HepG2 (cell line): ENCODE data around the gene NBEAL2. TPM values are rescaled to one million over a fixed set of nuclear protein-coding genes. Genes with fewer than 3 reads are reported as not detected.
A peak's percentile ranks its signal among the peaks of the same experiment; 100 is the strongest.

Source experiments
- AGO1 ChIP-seq: fragments of 200-400 bp; formaldehyde crosslinking; IDR thresholded peaks from 2 replicates; pipeline ENCODE4 v1.6.1; 2017; ENCODE audit warnings: mild to moderate bottlenecking, low read depth, low read length, moderate library complexity; ENCODE audit not compliant: poor library complexity, severe bottlenecking
- CREM ChIP-seq, 2 experiments: sonication (generic) in 1 of 2; formaldehyde crosslinking in 1 of 2; IDR thresholded peaks; 2 replicates each; pipeline versions ENCODE4 v1.4.0 to v1.6.1; 2016 to 2020; ENCODE audit warnings: antibody characterized with exemption in 1 of 2, mild to moderate bottlenecking in 1 of 2, missing genetic modification reagents in 1 of 2
- DBP ChIP-seq: sonication (generic); formaldehyde crosslinking; IDR thresholded peaks from 2 replicates; pipeline ENCODE4 v1.4.0; 2020; ENCODE audit warnings: missing genetic modification reagents; ENCODE audit errors: not compliant biosample characterization
- FOXO4 ChIP-seq: sonication (generic); formaldehyde crosslinking; conservative IDR thresholded peaks from 2 replicates; pipeline ENCODE4 v1.8.1; 2023; ENCODE audit warnings: missing genetic modification reagents
- FOXP4 ChIP-seq: sonication (generic); formaldehyde crosslinking; IDR thresholded peaks from 2 replicates; pipeline ENCODE4 v1.4.0; 2020; ENCODE audit warnings: missing genetic modification reagents
- HNRNPLL ChIP-seq: fragments of 200-400 bp; formaldehyde crosslinking; IDR thresholded peaks from 2 replicates; pipeline ENCODE4 v1.6.1; 2017; ENCODE audit warnings: mild to moderate bottlenecking, low read depth, low read length; ENCODE audit not compliant: poor library complexity, severe bottlenecking
- KDM2A ChIP-seq: sonication (generic); formaldehyde crosslinking; IDR thresholded peaks from 2 replicates; pipeline ENCODE4 v1.4.0; 2020; ENCODE audit warnings: low read depth, missing genetic modification reagents, borderline replicate concordance
- MED8 ChIP-seq: sonication (generic); formaldehyde crosslinking; IDR thresholded peaks from 2 replicates; pipeline ENCODE4 v1.8.1; 2023; ENCODE audit warnings: mild to moderate bottlenecking, missing genetic modification reagents; ENCODE audit not compliant: insufficient replicate concordance
- NCOR1 ChIP-seq: fragments of 200-600 bp; sonication (generic); IDR thresholded peaks from 2 replicates; pipeline ENCODE4 v1.7.0; 2017; ENCODE audit warnings: antibody characterized with exemption, low read length, borderline replicate concordance
- NFKB2 ChIP-seq: sonication (generic); formaldehyde crosslinking; IDR thresholded peaks from 2 replicates; pipeline ENCODE4 v1.4.0; 2020; ENCODE audit warnings: missing genetic modification reagents, borderline replicate concordance
- POGZ ChIP-seq: sonication (generic); formaldehyde crosslinking; IDR thresholded peaks from 2 replicates; pipeline ENCODE4 v1.4.0; 2020; ENCODE audit warnings: mild to moderate bottlenecking, missing genetic modification reagents
- TAF15 ChIP-seq: fragments of 200-400 bp; formaldehyde crosslinking; IDR thresholded peaks from one replicate; pipeline ENCODE4 v1.6.1; 2018; ENCODE audit warnings: mild to moderate bottlenecking, low read depth, low read length; ENCODE audit not compliant: poor library complexity, severe bottlenecking
- THAP8 ChIP-seq: sonication (generic); formaldehyde crosslinking; IDR thresholded peaks from 2 replicates; pipeline ENCODE4 v1.5.1; 2020; ENCODE audit warnings: missing genetic modification reagents, mild to moderate bottlenecking, borderline replicate concordance
- ZBTB7B ChIP-seq: sonication (generic); formaldehyde crosslinking; IDR thresholded peaks from 2 replicates; pipeline ENCODE4 v1.4.0; 2020; ENCODE audit warnings: missing genetic modification reagents
- ZNF253 ChIP-seq: sonication (generic); formaldehyde crosslinking; IDR thresholded peaks from 2 replicates; pipeline ENCODE4 v1.8.0; 2022; ENCODE audit warnings: mild to moderate bottlenecking, missing genetic modification reagents, borderline replicate concordance
- ZNF501 ChIP-seq: sonication (generic); formaldehyde crosslinking; IDR thresholded peaks from 2 replicates; pipeline ENCODE4 v1.5.1; 2020; ENCODE audit warnings: mild to moderate bottlenecking, moderate library complexity, missing genetic modification reagents
- ZNF513 ChIP-seq: sonication (generic); formaldehyde crosslinking; conservative IDR thresholded peaks from 2 replicates; pipeline ENCODE4 v1.5.0; 2020; ENCODE audit warnings: missing genetic modification reagents
- ZNF547 ChIP-seq: sonication (generic); formaldehyde crosslinking; IDR thresholded peaks from 2 replicates; pipeline ENCODE4 v1.5.1; 2020; ENCODE audit warnings: mild to moderate bottlenecking, missing genetic modification reagents
- ZNF816 ChIP-seq: sonication (generic); formaldehyde crosslinking; IDR thresholded peaks from 2 replicates; pipeline ENCODE4 v1.8.0; 2022; ENCODE audit warnings: missing genetic modification reagents, mild to moderate bottlenecking, borderline replicate concordance
- polyA plus RNA-seq, 8 experiments: library from polyadenylated mRNA; depleted of rRNA in 3 of 8; stranded (reverse) in 7 of 8; unstranded in 1 of 8; fragments of >200 nt; fragmentation: Illumina TruSeq in 4 of 8; extraction: Trizol in 4 of 8; gene quantifications; 2 replicates each; pipeline versions ENCODE4 v1.2.1 to v1.2.3, GENCODE V29; 2011 to 2016; ENCODE audit warnings: low read depth in 4 of 8, missing spikeins in 1 of 8, mixed read lengths in 1 of 8; ENCODE audit not compliant: insufficient read depth in 1 of 8
- total RNA-seq, 5 experiments: library from RNA; depleted of rRNA; stranded (reverse); fragments of >200 nt; fragmentation: Illumina TruSeq; extraction: Trizol; gene quantifications; 2 replicates each; pipeline ENCODE4 v1.2.3, GENCODE V29; 2016; ENCODE audit warnings: low read depth in 1 of 5

Gene NBEAL2
- total and polyA plus RNA-seq, 2 of the 13 experiments (the other 11 are each of a cell fraction or from before 2014, with no cell fraction given), result 9.7 to 12.4 TPM

- no peak for TF ChIP-seq ZNF513 (CRISPR knock-in tag)
- no peak for TF ChIP-seq MED8 (CRISPR knock-in tag)
- TF ChIP-seq FOXO4 (CRISPR knock-in tag), result no peak
- TF ChIP-seq AGO1, result peak; percentile 54
- no peak for TF ChIP-seq CREM (IDR thresholded peaks at IDR 0.05)
- TF ChIP-seq CREM (CRISPR knock-in tag; IDR thresholded peaks at IDR 0.05), result no peak
- no peak for TF ChIP-seq POGZ
- TF ChIP-seq NFKB2 (CRISPR knock-in tag), result peak; percentile 62; the same call in 1 of the 2 replicates
- TF ChIP-seq TAF15, result no peak
- TF ChIP-seq ZNF547 (CRISPR knock-in tag), result 0 out of 2 replicates have a peak, but pooled peaks have one; percentile 26
- TF ChIP-seq ZNF816 (CRISPR knock-in tag), result no peak
- TF ChIP-seq ZNF253 (CRISPR knock-in tag), result no peak
- TF ChIP-seq FOXP4 (CRISPR knock-in tag), result no peak
- TF ChIP-seq THAP8 (CRISPR knock-in tag), result no peak
- TF ChIP-seq KDM2A, result peak; percentile 77; the same call in 1 of the 2 replicates
- 0 out of 2 replicates have a peak, but pooled peaks have one; percentile 37 for TF ChIP-seq ZBTB7B (CRISPR knock-in tag)
- TF ChIP-seq ZNF501 (CRISPR knock-in tag), result no peak
- no peak for TF ChIP-seq DBP (CRISPR knock-in tag)
- TF ChIP-seq NCOR1, result no peak
- peak; percentile 51 for TF ChIP-seq HNRNPLL
These were observed 18.8 kb downstream of the NBEAL2 start (continued) for GRCh38 chr3:46998121-46998851.
